ENCODE data around the gene GABPB2.

DNA sequence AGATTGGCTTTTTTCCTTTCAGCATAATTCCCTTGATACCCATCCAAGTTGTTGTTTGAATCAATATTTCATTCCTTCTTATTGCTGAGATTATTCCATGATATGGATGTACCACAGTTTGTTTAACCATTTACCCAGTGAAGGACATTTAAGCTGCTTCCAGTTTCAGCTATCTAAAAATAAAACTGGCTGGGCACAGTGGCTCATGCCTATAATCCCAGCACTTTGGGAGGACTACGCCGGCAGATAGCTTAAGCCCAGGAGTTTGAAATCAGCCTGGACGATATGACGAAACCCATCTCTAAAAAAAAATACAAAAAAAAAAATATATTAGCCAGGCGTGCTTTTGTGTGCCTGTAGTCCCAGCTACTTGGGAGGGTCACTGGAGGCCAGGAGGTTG, 43.3 kb downstream of the GABPB2 start:
- no peak for TF ChIP-seq POLR2A (IDR thresholded peaks at IDR 0.05)
- TF ChIP-seq, protein P1, sequence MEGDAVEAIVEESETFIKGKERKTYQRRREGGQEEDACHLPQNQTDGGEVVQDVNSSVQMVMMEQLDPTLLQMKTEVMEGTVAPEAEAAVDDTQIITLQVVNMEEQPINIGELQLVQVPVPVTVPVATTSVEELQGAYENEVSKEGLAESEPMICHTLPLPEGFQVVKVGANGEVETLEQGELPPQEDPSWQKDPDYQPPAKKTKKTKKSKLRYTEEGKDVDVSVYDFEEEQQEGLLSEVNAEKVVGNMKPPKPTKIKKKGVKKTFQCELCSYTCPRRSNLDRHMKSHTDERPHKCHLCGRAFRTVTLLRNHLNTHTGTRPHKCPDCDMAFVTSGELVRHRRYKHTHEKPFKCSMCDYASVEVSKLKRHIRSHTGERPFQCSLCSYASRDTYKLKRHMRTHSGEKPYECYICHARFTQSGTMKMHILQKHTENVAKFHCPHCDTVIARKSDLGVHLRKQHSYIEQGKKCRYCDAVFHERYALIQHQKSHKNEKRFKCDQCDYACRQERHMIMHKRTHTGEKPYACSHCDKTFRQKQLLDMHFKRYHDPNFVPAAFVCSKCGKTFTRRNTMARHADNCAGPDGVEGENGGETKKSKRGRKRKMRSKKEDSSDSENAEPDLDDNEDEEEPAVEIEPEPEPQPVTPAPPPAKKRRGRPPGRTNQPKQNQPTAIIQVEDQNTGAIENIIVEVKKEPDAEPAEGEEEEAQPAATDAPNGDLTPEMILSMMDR (IDR thresholded peaks at IDR 0.05), result no peak
